GM18858 (cell line): Measurements from ENCODE around the gene NACC2.

Experiments
- ATAC-seq: cut with Tn5 transposase; IDR thresholded peaks from one replicate; pipeline ENCODE4 v1.9.1; 2021; ENCODE audit not compliant: unreplicated experiment

NACC2 gene

DNA sequence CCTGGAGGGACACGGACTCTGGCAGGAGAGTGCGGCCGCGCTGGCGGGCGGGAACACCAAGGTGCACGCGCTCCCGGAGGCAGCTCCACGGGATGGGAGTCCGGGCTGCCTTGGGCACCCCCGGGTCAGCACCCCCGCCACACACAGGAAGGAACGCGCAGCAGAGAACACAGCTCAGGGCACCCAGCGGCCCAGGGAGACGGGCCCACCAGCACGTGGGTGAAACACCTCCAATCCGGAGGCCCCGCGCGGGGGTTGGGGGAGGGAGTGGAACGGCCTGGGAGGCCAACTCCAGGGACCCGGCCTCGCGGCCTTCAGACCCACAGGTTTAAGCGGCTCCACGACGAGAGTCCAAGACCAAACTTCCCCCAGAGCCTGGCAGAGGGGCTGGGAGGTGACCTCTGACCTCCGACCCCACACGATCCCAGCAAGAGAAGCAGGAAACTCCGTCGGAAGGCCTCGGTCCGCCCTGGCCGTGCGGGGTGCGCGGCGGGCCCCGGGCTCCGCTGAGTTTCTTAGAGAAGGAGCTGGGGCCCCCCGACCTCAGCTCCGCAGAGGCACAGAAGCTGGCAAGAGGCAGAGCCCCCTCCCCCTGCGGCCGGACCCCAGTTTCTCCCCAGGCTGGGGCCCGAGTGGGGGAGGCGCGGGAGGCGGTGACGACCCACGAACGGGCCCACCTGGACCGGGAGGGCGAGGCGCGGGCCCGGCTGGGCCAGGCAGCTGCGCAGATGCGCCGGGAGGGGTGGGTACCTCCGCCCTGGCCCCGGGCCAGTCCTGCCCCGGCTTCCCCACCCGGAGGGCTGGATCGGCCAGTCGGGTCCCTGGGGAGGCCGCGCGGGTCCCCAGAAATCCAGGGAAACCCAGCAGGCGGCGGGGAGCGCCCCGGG is 851 bp downstream of the NACC2 start:
- no peak for ATAC-seq

- ATAC-seq: no peak
Measured at GRCh38 chr9:136093346-136093986, 1.6 kb downstream of the NACC2 start.

- ATAC-seq: no peak
Measured at GRCh38 chr9:136092741-136093140, 2.3 kb downstream of the NACC2 start.

DNA sequence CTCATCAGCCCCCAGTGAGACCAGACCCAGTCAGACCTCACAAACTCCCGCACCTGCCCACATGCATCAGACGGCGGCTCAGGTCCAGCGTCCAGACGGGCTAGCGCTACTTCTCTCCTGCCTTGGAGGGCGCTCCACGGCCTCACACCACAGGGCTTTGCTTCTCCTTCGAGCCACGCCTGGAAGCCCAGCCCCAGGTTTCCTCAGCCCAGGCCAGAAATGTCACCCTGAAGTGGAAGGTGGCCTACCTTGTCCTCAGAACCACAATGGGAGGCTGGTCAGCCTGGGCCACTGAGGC is 2.8 kb downstream of the NACC2 start:
- no peak for ATAC-seq

GRCh38 chr9:136091582-136092352 is 3.3 kb downstream of the NACC2 start:
- ATAC-seq: no peak

- no peak for ATAC-seq
Measured at GRCh38 chr9:136090768-136091581, 4.1 kb downstream of the NACC2 start.

GRCh38 chr9:136090056-136090735 is 4.9 kb downstream of the NACC2 start:
- ATAC-seq: no peak

GRCh38 chr9:136089697-136090045 is 5.4 kb downstream of the NACC2 start:
- ATAC-seq: no peak

- ATAC-seq: no peak
Measured at GRCh38 chr9:136088939-136089696, 6.0 kb downstream of the NACC2 start.

- ATAC-seq: no peak
Measured at GRCh38 chr9:136088481-136088938, 6.6 kb downstream of the NACC2 start.

- ATAC-seq: no peak
Measured at GRCh38 chr9:136087741-136088480, 7.2 kb downstream of the NACC2 start.

GRCh38 chr9:136086951-136087740 is 7.9 kb downstream of the NACC2 start:
- ATAC-seq: no peak

DNA sequence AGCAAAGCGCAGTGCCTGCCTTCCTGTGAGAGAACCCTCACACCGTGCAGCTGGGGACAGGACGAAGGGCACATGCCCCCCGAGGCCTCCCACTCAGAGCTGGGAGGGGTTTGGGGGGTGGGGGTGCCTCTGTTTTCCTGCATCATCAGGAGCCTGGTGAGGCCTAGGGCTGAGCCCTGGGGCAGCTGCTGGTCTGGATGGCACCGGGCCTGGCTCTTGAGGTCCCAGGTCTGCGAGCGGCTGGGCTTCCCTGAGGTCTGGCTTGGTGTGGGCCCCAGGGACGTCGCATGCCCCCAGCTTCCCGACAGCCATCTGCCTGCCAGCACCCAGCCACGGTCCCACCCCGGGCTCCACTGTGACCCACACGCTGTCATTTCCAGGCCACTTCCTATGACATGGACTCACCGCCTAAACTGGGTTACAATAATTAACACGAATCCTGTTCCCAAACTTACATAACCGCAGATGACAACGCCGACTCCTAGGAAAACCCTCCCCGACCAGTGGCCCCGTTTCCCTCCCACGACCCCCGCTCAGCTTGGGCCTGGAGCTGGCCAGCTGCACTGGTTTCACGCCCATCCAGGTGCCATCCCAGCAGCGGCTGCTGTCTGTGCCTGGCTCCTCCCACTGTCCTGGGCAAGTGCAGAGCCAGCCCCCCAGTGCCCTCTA is 8.7 kb downstream of the NACC2 start:
- ATAC-seq: no peak

DNA sequence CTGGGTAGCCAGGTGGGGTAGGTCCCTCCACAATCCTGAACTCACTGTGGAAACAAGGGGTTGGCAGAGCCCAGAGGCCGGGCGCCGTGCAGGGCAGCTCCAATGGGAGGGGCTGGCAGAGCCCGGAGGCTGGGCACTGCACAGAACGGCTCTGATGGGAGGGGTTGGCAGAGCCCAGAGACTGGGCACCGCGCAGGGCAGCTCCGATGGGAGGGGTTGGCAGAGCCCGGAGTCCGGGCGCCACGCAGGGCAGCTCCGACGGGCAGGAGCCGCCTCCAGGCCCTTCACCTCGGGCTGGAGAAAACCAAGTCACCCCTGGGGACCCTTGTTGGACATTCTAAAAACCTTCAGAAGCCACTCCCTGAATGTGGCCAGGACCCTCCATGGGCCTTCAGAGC is 9.3 kb downstream of the NACC2 start:
- no peak for ATAC-seq

GRCh38 chr9:136084063-136084944 is 10.8 kb downstream of the NACC2 start:
- no peak for ATAC-seq

- no peak for ATAC-seq
Measured at GRCh38 chr9:136083558-136084062, 11.5 kb downstream of the NACC2 start.
